Endothelial cell of umbilical vein (primary cell): Measurements from ENCODE around the gene ZNF385D. TPM values are rescaled to one million over a fixed set of nuclear protein-coding genes. Genes with fewer than 3 reads are reported as not detected.

ENCODE experiments used
- BruUV-seq: library from RNA; stranded (reverse); fragments of 400-500 nt; replicated peaks from 2 replicates; lab custom pipeline; 2021; lab: Mats Ljungman, UMichigan
- CTCF ChIA-PET: fragments of 300-600, 350-600 bp; sonication (Branson Sonifier 250); formaldehyde crosslinking; loops from one replicate; lab custom pipeline; 2021; ENCODE audit warnings: antibody characterized with exemption, inconsistent platforms; lab: Charles Lee
- POLR2A ChIA-PET: fragments of 300-600, 350-600 bp; sonication (Branson Sonifier 250); formaldehyde crosslinking; loops from one replicate; lab custom pipeline; 2021; ENCODE audit warnings: antibody characterized with exemption, inconsistent platforms; lab: Charles Lee
- DNase-seq: peaks from one replicate; pipeline ENCODE4 v3.0.0-alpha.2; 2011; ENCODE audit warnings: low read depth, low spot score
- FAIRE-seq: peaks from 2 replicates; lab custom pipeline; 2011; peaks lifted over from hg19 to GRCh38; lab: Jason Lieb, UNC
- H2AFZ ChIP-seq: 2 replicates; pipeline ENCODE4 v1.6.0; 2012; ENCODE audit warnings: low read depth, low read length, control low read depth, inconsistent platforms
- H3K27ac ChIP-seq: 2 replicates; pipeline ENCODE4 v1.5.1; 2011; ENCODE audit warnings: low read depth, mild to moderate bottlenecking, control low read depth, low read length, moderate library complexity; ENCODE audit not compliant: insufficient read depth
- H3K27me3 ChIP-seq, 2 experiments: 2 replicates each; pipeline versions ENCODE4 v1.6.0 to v1.6.1; 2011; ENCODE audit warnings: low read length in 2 of 2, mixed read lengths in 1 of 2; ENCODE audit not compliant: control insufficient read depth in 2 of 2, insufficient read depth in 2 of 2
- H3K36me3 ChIP-seq, 2 experiments: 2 replicates in 1 of 2; 3 replicates in 1 of 2; pipeline ENCODE4 v1.5.1; 2011; ENCODE audit warnings: low read length in 2 of 2, mild to moderate bottlenecking in 1 of 2, moderate library complexity in 1 of 2; ENCODE audit not compliant: control insufficient read depth in 2 of 2, insufficient read depth in 2 of 2; ENCODE audit errors: extremely low read depth in 1 of 2
- H3K4me1 ChIP-seq: 3 replicates; pipeline ENCODE4 v1.5.1; 2011; ENCODE audit warnings: mild to moderate bottlenecking, low read length; ENCODE audit not compliant: control insufficient read depth, insufficient read depth; ENCODE audit errors: extremely low read depth
- H3K4me2 ChIP-seq: 2 replicates; pipeline ENCODE4 v1.6.1; 2011; ENCODE audit warnings: low read length, control low read depth, mixed read lengths; ENCODE audit not compliant: insufficient read depth
- H3K4me3 ChIP-seq, 3 experiments: fragments of 200-600 bp in 1 of 3; sonication (generic), shearing (Covaris generic) in 1 of 3; replicated peaks in 1 of 3; 2 replicates each; pipeline ENCODE4 v1.5.1; 2011 to 2016; ENCODE audit warnings: control low read depth in 3 of 3, low read length in 3 of 3, mild to moderate bottlenecking in 2 of 3, inconsistent platforms in 1 of 3, low read depth in 1 of 3, moderate library complexity in 1 of 3; ENCODE audit not compliant: insufficient read depth in 1 of 3
- H3K79me2 ChIP-seq: 2 replicates; pipeline ENCODE4 v1.6.0; 2012; ENCODE audit warnings: low read length, inconsistent platforms; ENCODE audit not compliant: control insufficient read depth, insufficient read depth
- H3K9ac ChIP-seq: replicated peaks from 2 replicates; pipeline ENCODE3; 2011; ENCODE audit warnings: low read length, control low read depth; ENCODE audit not compliant: insufficient read depth; ENCODE audit errors: extremely low read depth
- H3K9me1 ChIP-seq: replicated peaks from 3 replicates; pipeline ENCODE4 v1.6.0; 2011; ENCODE audit warnings: mild to moderate bottlenecking, low read length; ENCODE audit not compliant: control insufficient read depth, insufficient read depth; ENCODE audit errors: extremely low read depth
- H3K9me3 ChIP-seq: replicated peaks from 2 replicates; pipeline ENCODE4 v1.5.1; 2012; ENCODE audit warnings: low read length, inconsistent platforms; ENCODE audit not compliant: control insufficient read depth, insufficient read depth
- H4K20me1 ChIP-seq: replicated peaks from 2 replicates; pipeline ENCODE3; 2011; ENCODE audit warnings: mild to moderate bottlenecking, low read length; ENCODE audit not compliant: control insufficient read depth, insufficient read depth; ENCODE audit errors: extremely low read depth
- CTCF ChIP-seq, 2 donors: IDR thresholded peaks; 1 replicate in 1 of 2; 2 replicates in 1 of 2; pipeline ENCODE4 v1.5.1; 2011; ENCODE audit warnings: low read length in 2 of 2, mild to moderate bottlenecking in 2 of 2, moderate library complexity in 2 of 2, control low read depth in 1 of 2, inconsistent platforms in 1 of 2, low read depth in 1 of 2; ENCODE audit not compliant: insufficient read depth in 1 of 2; ENCODE audit errors: extremely low read depth in 1 of 2
- EZH2 ChIP-seq: IDR thresholded peaks from 2 replicates; pipeline ENCODE4 v1.6.1; 2012; ENCODE audit warnings: borderline replicate concordance, low read depth, mild to moderate bottlenecking, moderate library complexity, low read length, inconsistent platforms; ENCODE audit not compliant: severe bottlenecking
- FOS ChIP-seq: IDR thresholded peaks from 2 replicates; pipeline ENCODE4 v1.6.1; 2011; ENCODE audit warnings: mild to moderate bottlenecking, low read length, moderate library complexity, borderline replicate concordance; ENCODE audit not compliant: insufficient read depth
- GATA2 ChIP-seq: IDR thresholded peaks from 2 replicates; pipeline ENCODE4 v1.7.0; 2011; ENCODE audit warnings: low read depth, mild to moderate bottlenecking, moderate library complexity, mixed read lengths, low read length; ENCODE audit not compliant: insufficient read length, insufficient read depth
- JUN ChIP-seq: IDR thresholded peaks from 2 replicates; pipeline ENCODE4 v1.6.1; 2011; ENCODE audit warnings: borderline replicate concordance, low read depth; ENCODE audit not compliant: insufficient read length, insufficient read depth
- MAX ChIP-seq: IDR thresholded peaks from 2 replicates; pipeline ENCODE4 v1.6.1; 2011; ENCODE audit not compliant: insufficient read depth, insufficient read length
- MYC ChIP-seq: IDR thresholded peaks from one replicate; pipeline ENCODE4 v1.6.1; 2011; ENCODE audit warnings: mild to moderate bottlenecking, low read depth, low read length
- POLR2A ChIP-seq: IDR thresholded peaks from 2 replicates; pipeline ENCODE4 v1.6.1; 2012; ENCODE audit warnings: low read depth, mild to moderate bottlenecking, control low read depth, low read length
- POLR2AphosphoS5 ChIP-seq: IDR thresholded peaks from 2 replicates; pipeline ENCODE4 v1.6.1; 2012; ENCODE audit warnings: low read depth, mild to moderate bottlenecking, control low read depth, low read length, moderate library complexity; ENCODE audit not compliant: insufficient read depth
- dilution Hi-C: fragments of 300-500 bp; cut with MboI; formaldehyde crosslinking; loops from one replicate; pipeline ENCODE4 v1.15.0; 2019; ENCODE audit warnings: low sequenced_read_pairs; ENCODE audit not compliant: extremely low pct_ligation_motif_present
- intact Hi-C: fragments of 100-400 bp; cut with micrococcal nuclease; formaldehyde crosslinking; loops from one replicate; pipeline ENCODE4 v1.10.0; 2022
- polyA plus RNA-seq, 4 experiments: library from polyadenylated mRNA; depleted of rRNA in 3 of 4; stranded (reverse) in 3 of 4; unstranded in 1 of 4; fragments of >200 nt; gene quantifications; 2 replicates each; pipeline versions ENCODE4 v1.2.1 to v1.2.3, GENCODE V29; 2011 to 2012; ENCODE audit warnings: missing spikeins in 1 of 4
- total RNA-seq: library from RNA; stranded (reverse); gene quantifications from 2 replicates; pipeline ENCODE4 v1.2.3, GENCODE V29; 2021

ZNF385D gene
- total and polyA plus RNA-seq, 2 donors (not counting 3 experiments of a cell fraction or from before 2014, with no cell fraction given) = not detected

- H4K20me1 ChIP-seq = no peaks in the 10 kb centered on the region
- FAIRE-seq (no peak), DNase-seq (no peak)
- no peaks in the 10 kb centered on the region for H3K4me1 ChIP-seq
- H3K27me3 ChIP-seq = no peaks in the 10 kb centered on the region
- TF ChIP-seq GATA2 (no peak), FOS (no peak), POLR2AphosphoS5 (no peak), MYC (no peak), CTCF (IDR thresholded peaks at IDR 0.05; ENCODE audit: extremely low read depth in 1 of 2, insufficient read depth in 1 of 2, low read depth in 1 of 2, low read length in 2 of 2) (no peak), MAX (no peak), JUN (no peak), POLR2A (no peak), EZH2 (no peak)
- H3K27ac ChIP-seq = no peak overlapping the region
- no peak overlapping the region for H3K4me3 ChIP-seq
- intact Hi-C loops = no loop called here
- no peaks in the 10 kb centered on the region for H3K79me2 ChIP-seq
- ChIA-PET POLR2A (no interaction called here), CTCF (no interaction called here)
- no peaks in the 10 kb centered on the region for H3K9me3 ChIP-seq
- no peak overlapping the region for H3K4me2 ChIP-seq
- no TSS peak for BruUV-seq
- H3K9ac ChIP-seq = no peak overlapping the region
- dilution Hi-C loops = no loop called here
- H3K9me1 ChIP-seq = no peaks in the 10 kb centered on the region
- H2AFZ ChIP-seq = no peak overlapping the region
- H3K36me3 ChIP-seq = no peaks in the 10 kb centered on the region
Observed at GRCh38 chr3:21795152-21795837, 44.3 kb upstream of the ZNF385D start.
